AG20443 (cell line): Measurements from ENCODE around the gene PDPK1.

Experiments used
- DNase-seq: peaks from one replicate; pipeline ENCODE4 v3.0.0; 2012; ENCODE audit warnings: low spot score, mixed read lengths

The PDPK1 gene

GRCh38 chr16:2507052-2507659 lies 30.7 kb upstream of the PDPK1 start:
- no peak for DNase-seq

DNA sequence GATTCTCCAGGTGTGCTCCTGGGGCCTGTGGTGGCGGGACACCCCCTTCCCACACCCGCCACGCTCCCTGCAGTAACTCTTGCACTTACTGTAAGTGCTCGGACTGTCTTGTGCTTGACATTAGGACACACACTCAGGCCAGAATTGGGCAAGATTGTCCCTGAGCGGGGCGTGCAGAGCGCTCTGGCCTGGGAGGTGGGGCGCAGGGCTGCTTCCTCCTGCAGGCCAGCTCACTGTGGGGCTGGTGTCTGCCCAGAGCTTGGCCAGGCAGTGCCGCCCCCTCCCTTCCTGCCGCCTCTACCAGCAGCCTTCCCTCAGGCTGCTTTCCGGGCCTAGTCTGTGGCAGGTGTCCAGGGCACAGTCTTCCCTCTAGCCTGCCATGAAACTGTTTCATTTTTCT lies 30.2 kb upstream of the PDPK1 start:
- no peak for DNase-seq

DNA sequence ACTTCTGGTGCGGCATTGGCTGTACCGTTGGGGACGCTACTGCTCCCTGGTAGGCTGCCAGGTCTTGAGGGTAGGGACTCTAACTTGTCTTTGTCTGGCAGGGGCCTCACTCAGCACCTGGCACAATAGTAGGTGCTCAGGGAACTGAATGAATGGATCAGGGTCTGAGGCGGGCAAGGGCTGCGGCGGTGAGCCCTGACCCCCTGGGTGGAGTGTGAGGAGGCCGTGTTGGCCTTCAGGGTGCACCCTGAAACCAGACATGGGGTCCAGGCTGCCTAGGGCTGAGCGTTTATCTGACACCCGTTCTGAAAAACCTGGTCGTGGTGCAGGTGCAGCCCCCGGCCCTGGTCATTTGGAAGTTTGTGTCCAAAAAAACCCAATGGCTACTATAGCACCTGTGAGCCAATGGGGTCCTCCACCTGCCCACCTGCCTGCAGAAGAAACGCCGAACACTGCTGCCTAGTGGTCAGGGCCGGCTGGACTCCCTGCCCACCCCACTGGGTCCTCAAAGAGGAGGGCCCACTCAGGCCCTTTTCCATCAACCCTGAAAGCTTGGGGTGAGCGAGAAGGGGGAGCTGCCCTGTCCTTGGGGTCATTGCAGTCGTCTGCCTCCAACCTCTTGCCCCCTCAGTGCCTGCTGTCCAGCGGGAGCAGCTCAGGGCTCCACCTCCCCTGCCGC lies 29.0 kb upstream of the PDPK1 start:
- DNase-seq, result no peak

- peak; percentile 86 for DNase-seq
Measured at GRCh38 chr16:2511128-2511800, 26.6 kb upstream of the PDPK1 start.

DNA sequence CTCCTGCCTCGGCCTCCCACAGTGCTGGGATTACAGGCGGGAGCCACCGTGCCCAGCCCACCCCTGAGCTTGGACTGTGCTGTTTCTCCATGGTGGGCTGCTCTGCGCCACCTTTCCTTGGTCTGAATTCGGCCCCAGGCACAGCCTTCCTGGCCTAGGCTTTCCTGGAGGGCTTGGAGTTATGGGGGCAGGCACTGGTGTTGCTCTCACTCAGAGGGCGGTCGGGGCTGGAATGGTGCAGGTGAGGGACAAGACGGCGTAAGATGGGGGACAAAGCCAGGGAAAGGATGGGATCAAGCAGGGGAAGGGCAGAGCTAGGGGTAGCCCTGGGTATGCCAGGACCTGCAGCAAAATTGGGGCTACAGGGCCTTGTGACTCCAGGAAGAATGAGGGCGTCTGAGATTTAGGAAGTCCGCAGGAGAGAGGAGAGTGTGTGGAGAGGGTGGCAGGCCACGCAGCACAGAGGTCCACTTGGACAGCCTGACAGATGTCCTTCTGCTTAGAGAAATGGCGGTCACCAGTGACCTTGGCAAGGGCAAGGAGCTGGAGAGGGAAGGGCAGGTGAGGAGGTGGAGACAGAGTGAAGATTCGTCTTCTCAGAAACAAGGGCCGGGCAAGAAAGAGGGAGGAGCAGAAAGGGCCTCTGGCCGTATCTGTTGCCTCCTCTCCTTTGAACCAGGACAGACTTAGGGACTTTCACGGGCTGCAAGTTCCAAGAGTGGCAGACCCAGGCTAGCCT lies 25.7 kb upstream of the PDPK1 start:
- DNase-seq, result no peak

DNA sequence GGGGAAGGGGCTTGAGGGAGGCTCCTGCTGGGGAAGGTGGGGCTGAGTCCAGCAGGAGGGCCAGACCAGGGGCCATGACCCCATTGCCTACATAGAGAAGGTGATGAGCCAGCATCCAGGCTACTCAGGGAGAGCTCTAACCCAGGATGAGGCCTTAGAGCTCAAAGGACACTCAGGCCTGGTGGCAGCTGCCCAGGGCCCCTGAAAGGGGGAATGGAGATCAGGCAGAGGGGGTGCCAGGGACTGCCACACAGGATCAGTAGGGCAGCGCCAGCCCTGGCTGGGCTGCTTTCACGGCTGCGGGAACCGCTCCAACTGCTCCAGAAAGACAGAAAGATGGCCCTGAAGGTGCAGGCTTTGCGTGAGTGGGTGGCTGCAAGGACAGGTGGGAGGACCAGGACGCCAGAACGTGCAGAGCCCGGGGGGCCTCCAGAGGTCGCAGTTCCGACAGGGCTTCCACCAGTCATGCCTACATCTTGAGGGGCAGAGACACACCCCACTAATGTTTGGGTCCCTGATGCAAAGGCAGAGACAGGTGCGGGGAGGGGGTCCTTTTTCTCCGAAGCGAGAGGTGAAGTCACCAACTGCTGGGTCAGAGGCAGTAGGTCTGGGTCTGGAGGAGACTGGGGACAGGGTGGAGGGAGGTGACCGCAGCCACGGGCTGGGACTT lies 25.0 kb upstream of the PDPK1 start:
- no peak for DNase-seq

DNA sequence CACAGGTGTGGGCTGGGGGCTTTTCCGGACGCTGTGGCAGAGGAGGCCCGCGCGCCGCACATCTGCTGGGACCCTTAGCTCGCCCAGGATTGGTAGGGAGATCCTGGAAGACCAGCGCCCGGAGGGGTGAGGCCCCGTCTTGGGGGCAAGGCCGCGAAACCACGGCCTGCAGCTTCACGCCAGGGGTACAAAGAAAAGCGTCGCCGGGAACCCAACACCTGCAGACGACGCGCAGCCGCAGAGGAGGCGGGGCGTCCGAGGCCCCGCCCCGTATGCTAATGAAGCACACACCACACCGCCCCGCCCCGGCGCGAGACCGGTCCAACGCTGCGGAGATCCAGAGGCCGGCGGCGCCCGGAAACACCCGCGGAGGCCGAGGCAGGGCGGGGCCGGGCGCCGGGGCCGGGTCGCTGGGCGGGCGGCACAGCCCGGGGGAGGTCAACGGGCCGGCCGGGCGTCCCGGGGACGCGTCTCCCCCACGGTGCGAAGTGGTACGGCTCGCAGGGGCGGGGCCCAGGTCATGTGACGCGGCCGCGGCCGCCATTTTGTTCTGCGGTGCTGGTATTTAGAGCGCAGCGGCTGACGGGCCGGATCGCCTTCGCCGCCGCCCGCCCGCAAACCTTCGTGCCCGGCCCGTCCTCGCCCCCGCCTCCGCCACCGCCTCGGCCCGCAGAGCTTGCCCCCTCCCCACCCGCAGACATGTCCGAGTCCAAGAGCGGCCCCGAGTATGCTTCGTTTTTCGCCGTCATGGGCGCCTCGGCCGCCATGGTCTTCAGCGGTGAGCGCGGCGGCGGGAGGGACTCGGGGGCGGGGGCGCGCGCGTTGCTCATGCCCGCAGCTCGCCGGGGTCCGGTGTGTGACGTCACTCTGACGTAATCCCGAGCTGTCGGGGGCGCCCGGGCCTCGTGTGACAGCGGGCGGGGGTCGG lies 24.2 kb upstream of the PDPK1 start, which contains the start of gene ATP6V0C:
Gene ATP6V0C, plus strand, starts transcription at position 548 of the 928 bp plus-strand sequence. Its CDS starts 152 bp downstream, at position 700.
- peak; percentile 96 for DNase-seq

DNA sequence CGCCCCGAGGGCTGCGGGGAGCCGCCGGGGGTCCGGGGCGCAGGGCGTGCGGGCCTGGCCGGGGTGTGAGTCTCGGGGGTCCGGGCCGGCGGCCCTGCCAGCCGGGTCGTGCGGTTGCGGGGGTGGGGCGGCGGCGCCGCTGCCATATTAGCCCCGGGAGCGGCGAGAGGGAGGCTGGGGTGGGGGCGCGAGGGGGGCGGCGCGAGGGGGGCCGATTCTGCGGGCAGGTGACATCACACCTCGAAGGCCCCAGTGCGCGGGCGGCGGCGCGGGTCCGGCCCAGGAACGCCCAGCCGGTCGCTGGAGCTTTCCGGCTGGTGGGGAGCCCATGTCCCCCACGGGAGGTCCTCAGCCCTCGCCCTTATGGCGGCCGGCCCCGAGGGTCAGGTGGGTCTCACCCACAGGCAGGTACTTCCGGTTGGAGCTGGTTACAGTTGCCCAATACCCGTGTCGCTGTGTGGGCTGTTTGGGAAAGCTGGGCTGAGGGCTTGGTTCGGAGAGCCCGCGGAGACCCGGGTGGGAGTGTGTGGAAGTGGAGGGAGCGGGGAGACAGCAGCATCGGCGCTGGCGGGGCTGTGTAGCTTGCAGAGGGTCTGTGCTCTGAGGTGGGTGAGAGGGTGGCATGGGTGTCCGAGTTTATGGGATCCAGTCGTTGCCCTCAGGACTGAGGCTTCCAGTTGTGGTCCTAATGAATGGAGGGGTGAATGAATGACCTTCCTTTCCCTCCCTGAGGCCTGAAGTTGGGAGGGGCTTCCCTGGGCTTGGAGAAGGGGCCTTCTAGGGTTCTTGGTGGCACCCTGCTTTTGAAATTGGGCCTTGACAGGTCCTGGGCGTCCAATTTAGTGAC lies 23.3 kb upstream of the PDPK1 start:
- DNase-seq, result no peak

GRCh38 chr16:2515180-2515851 lies 22.5 kb upstream of the PDPK1 start:
- peak; percentile 43 for DNase-seq

GRCh38 chr16:2516391-2517240 lies 21.2 kb upstream of the PDPK1 start:
- no peak for DNase-seq

- no peak for DNase-seq
Measured at GRCh38 chr16:2517954-2518605, 19.7 kb upstream of the PDPK1 start.

DNA sequence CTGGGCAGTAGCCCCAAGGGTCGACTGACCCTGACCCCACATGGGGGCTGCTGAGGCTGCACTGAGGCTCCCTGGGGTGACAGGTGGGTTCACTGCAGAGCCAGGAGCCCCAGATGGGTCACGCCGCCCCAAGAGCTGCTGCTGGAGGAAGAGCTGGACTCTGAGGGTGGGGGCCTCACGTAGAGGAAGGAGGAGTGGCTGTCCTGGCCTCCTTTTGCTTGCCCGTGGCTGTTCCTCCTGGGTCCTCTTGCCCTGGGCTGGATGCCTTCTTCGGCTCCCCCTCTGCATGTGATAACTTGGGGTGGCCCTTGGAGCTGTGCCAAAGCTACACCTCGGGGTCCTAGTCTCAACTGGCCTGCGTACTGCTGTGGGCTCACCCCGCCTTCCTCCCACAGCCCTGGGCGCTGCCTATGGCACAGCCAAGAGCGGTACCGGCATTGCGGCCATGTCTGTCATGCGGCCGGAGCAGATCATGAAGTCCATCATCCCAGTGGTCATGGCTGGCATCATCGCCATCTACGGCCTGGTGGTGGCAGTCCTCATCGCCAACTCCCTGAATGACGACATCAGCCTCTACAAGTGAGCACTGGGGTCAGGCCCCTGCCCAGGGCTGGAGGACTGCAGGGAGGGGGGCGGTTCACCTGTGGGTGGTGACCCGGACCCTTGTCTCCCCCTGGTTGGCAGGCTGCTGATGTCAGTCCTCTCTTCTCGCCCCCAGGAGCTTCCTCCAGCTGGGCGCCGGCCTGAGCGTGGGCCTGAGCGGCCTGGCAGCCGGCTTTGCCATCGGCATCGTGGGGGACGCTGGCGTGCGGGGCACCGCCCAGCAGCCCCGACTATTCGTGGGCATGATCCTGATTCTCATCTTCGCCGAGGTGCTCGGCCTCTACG lies 18.8 kb upstream of the PDPK1 start:
- no peak for DNase-seq

DNA sequence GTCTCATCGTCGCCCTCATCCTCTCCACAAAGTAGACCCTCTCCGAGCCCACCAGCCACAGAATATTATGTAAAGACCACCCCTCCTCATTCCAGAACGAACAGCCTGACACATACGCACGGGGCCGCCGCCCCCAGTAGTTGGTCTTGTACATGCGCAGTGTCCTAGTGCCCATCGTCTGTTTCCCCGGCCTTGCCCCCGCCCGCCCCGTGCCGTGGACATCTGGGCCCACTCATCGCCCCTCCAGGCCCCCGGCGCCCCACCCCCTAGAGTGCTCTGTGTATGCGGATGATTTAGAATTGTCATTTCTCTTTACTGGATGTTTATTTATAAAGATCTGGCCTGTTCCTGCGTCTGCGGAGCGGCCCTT lies 18.1 kb upstream of the PDPK1 start:
- no peak for DNase-seq

DNA sequence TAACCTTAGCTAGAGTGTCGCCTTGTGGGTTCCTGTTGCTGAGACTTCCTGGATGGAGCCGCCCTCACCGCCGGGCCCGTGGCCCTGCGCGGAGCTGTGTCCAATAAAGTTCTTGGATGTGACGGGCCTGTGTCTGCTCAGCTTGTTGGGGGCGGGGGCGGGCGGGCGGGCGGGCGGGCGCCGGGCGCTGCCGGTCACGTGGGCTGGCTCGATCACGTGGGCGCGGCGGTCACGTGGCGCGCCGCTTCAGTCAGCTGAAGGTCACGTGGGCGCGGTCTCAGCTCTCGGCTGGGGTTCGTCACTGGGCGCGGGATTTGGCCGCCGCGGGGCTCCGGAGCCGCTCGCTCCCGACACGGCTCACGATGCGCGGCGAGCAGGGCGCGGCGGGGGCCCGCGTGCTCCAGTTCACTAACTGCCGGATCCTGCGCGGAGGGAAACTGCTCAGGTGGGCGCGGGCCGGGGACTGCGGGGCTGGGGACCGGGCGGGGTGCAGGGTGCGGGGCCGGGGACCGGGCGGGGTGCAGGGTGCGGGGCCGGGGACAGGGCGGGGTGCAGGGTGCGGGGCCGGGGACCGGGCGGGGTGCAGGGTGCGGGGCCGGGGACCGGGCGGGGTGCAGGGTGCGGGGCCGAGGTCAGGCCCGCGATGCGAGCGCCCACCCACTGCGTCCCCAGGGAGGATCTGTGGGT lies 17.6 kb upstream of the PDPK1 start, which contains the start of gene AMDHD2:
Gene AMDHD2, plus strand, starts transcription at position 275 of the 687 bp plus-strand sequence. Its CDS starts 88 bp downstream, at position 363.
- peak; percentile 97 for DNase-seq

- DNase-seq, result peak; percentile 42
Measured at GRCh38 chr16:2520784-2521531, 16.9 kb upstream of the PDPK1 start.
